Tibial nerve (tissue), 4 donors: Measurements from ENCODE around the gene NOVA2.

ENCODE experiments used
- EP300 ChIP-seq, 2 donors: sonication (generic); formaldehyde crosslinking; IDR thresholded peaks; one replicate each; pipeline ENCODE4 v1.6.1; 2017; ENCODE audit warnings: antibody characterized with exemption in 2 of 2, mild to moderate bottlenecking in 1 of 2
- POLR2A ChIP-seq, 2 donors: fragments of 450-650 bp; IDR thresholded peaks; one replicate each; pipeline ENCODE4 v1.6.1; 2017; ENCODE audit warnings: antibody characterized with exemption in 2 of 2, mild to moderate bottlenecking in 2 of 2, moderate library complexity in 2 of 2
- TF ChIP-seq, protein P1 (sequence below), 5 experiments: fragments of 200-600 bp in 3 of 5; fragments of 450-650 bp in 2 of 5; sonication (generic) in 3 of 5; IDR thresholded peaks; one replicate each; pipeline ENCODE4 v1.5.1; 2016 to 2019; ENCODE audit warnings: antibody characterized with exemption in 5 of 5, mild to moderate bottlenecking in 3 of 5, moderate library complexity in 2 of 5

DNA sequence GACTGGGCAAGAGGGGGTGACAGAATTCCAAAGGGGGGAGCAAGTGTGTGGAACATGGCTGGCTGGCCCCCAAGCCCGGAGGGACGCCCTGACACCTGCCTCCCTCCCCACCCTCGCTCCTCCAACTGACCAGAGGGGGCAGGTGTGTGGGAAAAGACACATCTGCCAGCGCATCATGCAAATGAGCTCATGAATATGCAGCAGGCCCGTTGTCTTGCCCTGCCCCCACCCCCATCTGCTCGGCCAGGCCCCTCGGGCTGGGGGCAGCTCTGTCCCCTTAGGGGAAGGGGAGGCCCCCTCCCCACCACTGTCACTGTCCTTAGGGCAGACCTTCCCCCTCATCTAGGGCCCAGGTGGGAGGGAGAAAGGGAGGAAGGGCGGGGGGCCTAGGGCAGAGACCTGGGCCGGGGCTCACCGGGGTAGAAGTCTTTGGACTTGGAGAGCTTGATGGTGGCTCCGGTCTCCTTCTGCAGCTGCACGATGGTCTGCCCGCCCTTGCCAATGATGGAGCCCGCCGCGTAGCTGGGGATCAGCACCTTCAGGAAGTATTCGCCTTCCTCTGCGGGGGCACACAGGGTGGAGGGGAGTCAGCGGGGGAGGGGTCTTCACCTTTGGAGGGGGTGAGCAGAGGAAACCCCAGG, 12.9 kb downstream of the NOVA2 start:
- TF ChIP-seq, protein P1, sequence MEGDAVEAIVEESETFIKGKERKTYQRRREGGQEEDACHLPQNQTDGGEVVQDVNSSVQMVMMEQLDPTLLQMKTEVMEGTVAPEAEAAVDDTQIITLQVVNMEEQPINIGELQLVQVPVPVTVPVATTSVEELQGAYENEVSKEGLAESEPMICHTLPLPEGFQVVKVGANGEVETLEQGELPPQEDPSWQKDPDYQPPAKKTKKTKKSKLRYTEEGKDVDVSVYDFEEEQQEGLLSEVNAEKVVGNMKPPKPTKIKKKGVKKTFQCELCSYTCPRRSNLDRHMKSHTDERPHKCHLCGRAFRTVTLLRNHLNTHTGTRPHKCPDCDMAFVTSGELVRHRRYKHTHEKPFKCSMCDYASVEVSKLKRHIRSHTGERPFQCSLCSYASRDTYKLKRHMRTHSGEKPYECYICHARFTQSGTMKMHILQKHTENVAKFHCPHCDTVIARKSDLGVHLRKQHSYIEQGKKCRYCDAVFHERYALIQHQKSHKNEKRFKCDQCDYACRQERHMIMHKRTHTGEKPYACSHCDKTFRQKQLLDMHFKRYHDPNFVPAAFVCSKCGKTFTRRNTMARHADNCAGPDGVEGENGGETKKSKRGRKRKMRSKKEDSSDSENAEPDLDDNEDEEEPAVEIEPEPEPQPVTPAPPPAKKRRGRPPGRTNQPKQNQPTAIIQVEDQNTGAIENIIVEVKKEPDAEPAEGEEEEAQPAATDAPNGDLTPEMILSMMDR (IDR thresholded peaks at IDR 0.05) = no peak
- no peak for TF ChIP-seq POLR2A (IDR thresholded peaks at IDR 0.05)
- TF ChIP-seq EP300 (IDR thresholded peaks at IDR 0.05) = no peak
